Measurements from ENCODE around the gene GLO1. TPM values are rescaled to one million over a fixed set of nuclear protein-coding genes. Genes with fewer than 3 reads are reported as not detected.

The GLO1 gene
- polyA plus RNA-seq, 1 experiment: 41.9 TPM

- no peak for DNase-seq (ENCODE audit: low read depth)
- Histone ChIP-seq H3K4me3 (ENCODE audit: low read depth, low read length) (peak overlapping the region; percentile 77), H3K36me3 (ENCODE audit: control insufficient read depth, insufficient read depth, low read length) (no peaks in the 10 kb centered on the region; the same call in 1 of the 2 replicates), H3K27me3 (ENCODE audit: control insufficient read depth, insufficient read depth, low read length) (no peaks in the 10 kb centered on the region)
- TF ChIP-seq, protein P1, sequence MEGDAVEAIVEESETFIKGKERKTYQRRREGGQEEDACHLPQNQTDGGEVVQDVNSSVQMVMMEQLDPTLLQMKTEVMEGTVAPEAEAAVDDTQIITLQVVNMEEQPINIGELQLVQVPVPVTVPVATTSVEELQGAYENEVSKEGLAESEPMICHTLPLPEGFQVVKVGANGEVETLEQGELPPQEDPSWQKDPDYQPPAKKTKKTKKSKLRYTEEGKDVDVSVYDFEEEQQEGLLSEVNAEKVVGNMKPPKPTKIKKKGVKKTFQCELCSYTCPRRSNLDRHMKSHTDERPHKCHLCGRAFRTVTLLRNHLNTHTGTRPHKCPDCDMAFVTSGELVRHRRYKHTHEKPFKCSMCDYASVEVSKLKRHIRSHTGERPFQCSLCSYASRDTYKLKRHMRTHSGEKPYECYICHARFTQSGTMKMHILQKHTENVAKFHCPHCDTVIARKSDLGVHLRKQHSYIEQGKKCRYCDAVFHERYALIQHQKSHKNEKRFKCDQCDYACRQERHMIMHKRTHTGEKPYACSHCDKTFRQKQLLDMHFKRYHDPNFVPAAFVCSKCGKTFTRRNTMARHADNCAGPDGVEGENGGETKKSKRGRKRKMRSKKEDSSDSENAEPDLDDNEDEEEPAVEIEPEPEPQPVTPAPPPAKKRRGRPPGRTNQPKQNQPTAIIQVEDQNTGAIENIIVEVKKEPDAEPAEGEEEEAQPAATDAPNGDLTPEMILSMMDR (IDR thresholded peaks at IDR 0.05; ENCODE audit: insufficient read depth, low read depth, low read length): no peak
- CTCF ChIA-PET: no interaction called here
- POLR2A ChIA-PET: no interaction called here
Measured at GRCh38 chr6:38640216-38640909, 62.6 kb downstream of the GLO1 start.

GRCh38 chr6:38639498-38640215 lies 63.3 kb downstream of the GLO1 start, which contains the start of gene BTBD9:
BTBD9 (minus strand) TSS chr6:38639929.
- ChIA-PET POLR2A (interaction anchor here (0.6 kb wide), 2 partner anchors 26 to 32 kb away, joined by 3 to 14 read pairs; no protein-coding TSS in a partner anchor), CTCF (interaction anchor here (0.6 kb wide), 1 partner anchor 71 kb away, joined by 4 read pairs; no protein-coding TSS in a partner anchor)
- Histone ChIP-seq H3K4me3 (ENCODE audit: low read depth, low read length) (peak within 1 kb of the TSS; percentile 77), H3K27me3 (ENCODE audit: control insufficient read depth, insufficient read depth, low read length) (no peaks in the 10 kb centered on the region), H3K36me3 (ENCODE audit: control insufficient read depth, insufficient read depth, low read length) (no peaks in the 10 kb centered on the region; the same call in 1 of the 2 replicates)
- peak; percentile 28 for DNase-seq (ENCODE audit: low read depth)
- TF ChIP-seq, protein P1 (IDR thresholded peaks at IDR 0.05; ENCODE audit: insufficient read depth, low read depth, low read length): no peak

DNA sequence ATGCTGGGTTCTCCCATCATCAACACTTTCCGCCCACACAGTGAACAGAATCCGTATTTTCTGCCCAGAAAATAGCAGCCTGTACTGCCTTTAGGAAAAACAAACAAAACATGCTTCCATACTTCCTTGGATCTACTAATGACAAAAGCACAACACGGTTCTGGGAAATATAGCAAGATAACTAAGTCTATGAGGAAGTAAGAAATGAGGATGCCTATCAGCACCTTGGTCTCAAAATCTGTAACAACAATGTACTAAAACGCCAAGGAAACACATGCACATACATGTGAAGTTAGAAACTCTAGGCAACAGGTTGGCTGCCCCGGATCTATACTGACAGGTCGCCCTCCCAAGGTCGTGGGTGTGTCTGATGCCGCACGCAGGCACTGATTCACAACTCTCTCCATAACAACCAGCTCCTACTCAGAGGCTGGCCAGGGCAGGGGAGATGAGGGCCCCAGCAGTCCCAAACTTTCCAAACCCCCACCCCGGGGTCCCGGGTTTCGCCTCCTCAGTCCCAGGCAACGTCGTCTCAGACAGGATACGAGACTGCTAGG lies 63.9 kb downstream of the GLO1 start:
- no peak for DNase-seq (ENCODE audit: low read depth)
- POLR2A ChIA-PET: interaction anchor here (0.6 kb wide), 2 partner anchors 25 to 32 kb away, joined by 3 to 14 read pairs; no protein-coding TSS in a partner anchor
- TF ChIP-seq, protein P1 (IDR thresholded peaks at IDR 0.05; ENCODE audit: insufficient read depth, low read depth, low read length): no peak
- no peaks in the 10 kb centered on the region; the same call in 1 of the 2 replicates for H3K36me3 ChIP-seq (ENCODE audit: control insufficient read depth, insufficient read depth, low read length)
- CTCF ChIA-PET: no interaction called here
- H3K27me3 ChIP-seq (ENCODE audit: control insufficient read depth, insufficient read depth, low read length): no peaks in the 10 kb centered on the region
- peak overlapping the region; percentile 77 for H3K4me3 ChIP-seq (ENCODE audit: low read depth, low read length)

DNA sequence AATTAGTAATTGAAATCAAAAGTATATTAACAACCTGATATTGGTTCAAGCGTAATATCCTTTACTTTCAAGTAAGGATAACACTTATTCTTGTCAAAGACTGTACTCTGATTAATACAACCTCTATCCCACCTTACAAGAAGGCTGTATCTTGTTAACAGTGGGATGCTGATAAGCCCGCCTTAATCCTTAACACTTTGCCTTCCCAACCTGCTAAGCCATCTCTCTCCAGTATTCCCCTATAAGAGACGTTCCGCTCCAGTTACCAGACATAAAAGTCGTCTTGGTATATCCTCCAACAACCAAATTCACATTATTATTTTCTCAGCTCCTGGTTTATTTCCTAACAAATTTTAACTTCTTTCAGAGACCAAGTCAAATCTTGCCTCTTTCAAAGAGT lies 65.2 kb downstream of the GLO1 start:
- no peaks in the 10 kb centered on the region for H3K27me3 ChIP-seq (ENCODE audit: control insufficient read depth, insufficient read depth, low read length)
- no peaks in the 10 kb centered on the region; the same call in 1 of the 2 replicates for H3K36me3 ChIP-seq (ENCODE audit: control insufficient read depth, insufficient read depth, low read length)
- POLR2A ChIA-PET: no interaction called here
- H3K4me3 ChIP-seq (ENCODE audit: low read depth, low read length): no peak overlapping the region
- TF ChIP-seq, protein P1 (IDR thresholded peaks at IDR 0.05; ENCODE audit: insufficient read depth, low read depth, low read length): no peak
- DNase-seq (ENCODE audit: low read depth): no peak
- CTCF ChIA-PET: no interaction called here

DNA sequence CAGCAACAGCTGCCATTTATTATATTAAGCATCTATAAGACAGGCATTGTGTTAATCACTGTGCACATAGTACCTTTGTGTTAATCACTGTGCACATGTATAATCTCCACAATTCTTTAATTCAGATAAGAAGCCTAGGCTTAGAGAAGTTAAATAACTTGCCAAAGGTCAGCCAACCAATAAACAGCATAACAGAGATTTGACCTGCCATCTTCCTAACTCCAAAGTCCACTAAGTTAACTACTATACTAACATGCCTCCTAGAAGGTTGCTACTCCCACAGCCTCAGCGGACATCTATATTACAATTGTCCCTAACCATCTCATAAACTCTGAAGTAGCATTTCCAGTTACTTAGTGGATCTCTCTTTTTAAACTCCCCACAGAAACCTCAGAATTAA lies 66.9 kb downstream of the GLO1 start:
- no peaks in the 10 kb centered on the region for H3K27me3 ChIP-seq (ENCODE audit: control insufficient read depth, insufficient read depth, low read length)
- ChIA-PET CTCF (no interaction called here), POLR2A (no interaction called here)
- H3K36me3 ChIP-seq (ENCODE audit: control insufficient read depth, insufficient read depth, low read length): no peaks in the 10 kb centered on the region
- H3K4me3 ChIP-seq (ENCODE audit: low read depth, low read length): no peak overlapping the region
- TF ChIP-seq, protein P1 (IDR thresholded peaks at IDR 0.05; ENCODE audit: insufficient read depth, low read depth, low read length): no peak
- no peak for DNase-seq (ENCODE audit: low read depth)

All from BJ (cell line).